HepG2 (cell line): ENCODE measurements around the gene AIDA.

Experiments used
- RAD21 ChIP-seq: fragments of 450-650 bp; formaldehyde crosslinking; IDR thresholded peaks from 2 replicates; pipeline ENCODE4 v1.5.0; 2020; ENCODE audit warnings: mild to moderate bottlenecking
- TF ChIP-seq, protein P1 (sequence below), 2 experiments: IDR thresholded peaks; 2 replicates each; pipeline ENCODE4 v1.6.1; 2011 to 2012; ENCODE audit warnings: low read length in 2 of 2, borderline replicate concordance in 1 of 2, low read depth in 1 of 2, mild to moderate bottlenecking in 1 of 2, moderate library complexity in 1 of 2
- TF ChIP-seq, protein P2 (sequence below): sonication (generic); formaldehyde crosslinking; IDR thresholded peaks from 2 replicates; pipeline ENCODE4 v1.4.0; 2020; ENCODE audit warnings: missing genetic modification reagents
- TF ChIP-seq, protein P3 (sequence below): sonication (generic); formaldehyde crosslinking; IDR thresholded peaks from 2 replicates; pipeline ENCODE4 v1.5.1; 2020; ENCODE audit warnings: missing genetic modification reagents, mild to moderate bottlenecking, borderline replicate concordance

DNA sequence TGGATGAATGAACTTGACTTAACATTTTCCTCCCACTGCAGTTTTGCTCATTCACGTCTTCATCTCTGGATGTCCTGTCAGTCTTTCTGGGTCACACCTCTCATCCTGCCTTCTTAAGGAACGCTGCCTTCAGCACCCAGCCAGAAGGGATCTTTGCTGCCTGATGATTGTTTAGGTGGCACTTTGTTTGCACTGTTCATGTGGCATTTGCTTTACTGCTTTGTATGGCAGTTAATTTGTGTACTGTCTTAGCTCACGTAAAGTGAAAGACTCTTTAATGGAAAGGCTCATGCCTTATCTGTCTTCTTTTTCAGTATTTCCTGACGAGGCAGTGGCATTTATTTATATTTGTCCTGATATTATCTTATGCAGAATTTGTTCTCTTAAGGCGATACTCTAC, 89.5 kb downstream of the AIDA start:
- TF ChIP-seq, protein P1, sequence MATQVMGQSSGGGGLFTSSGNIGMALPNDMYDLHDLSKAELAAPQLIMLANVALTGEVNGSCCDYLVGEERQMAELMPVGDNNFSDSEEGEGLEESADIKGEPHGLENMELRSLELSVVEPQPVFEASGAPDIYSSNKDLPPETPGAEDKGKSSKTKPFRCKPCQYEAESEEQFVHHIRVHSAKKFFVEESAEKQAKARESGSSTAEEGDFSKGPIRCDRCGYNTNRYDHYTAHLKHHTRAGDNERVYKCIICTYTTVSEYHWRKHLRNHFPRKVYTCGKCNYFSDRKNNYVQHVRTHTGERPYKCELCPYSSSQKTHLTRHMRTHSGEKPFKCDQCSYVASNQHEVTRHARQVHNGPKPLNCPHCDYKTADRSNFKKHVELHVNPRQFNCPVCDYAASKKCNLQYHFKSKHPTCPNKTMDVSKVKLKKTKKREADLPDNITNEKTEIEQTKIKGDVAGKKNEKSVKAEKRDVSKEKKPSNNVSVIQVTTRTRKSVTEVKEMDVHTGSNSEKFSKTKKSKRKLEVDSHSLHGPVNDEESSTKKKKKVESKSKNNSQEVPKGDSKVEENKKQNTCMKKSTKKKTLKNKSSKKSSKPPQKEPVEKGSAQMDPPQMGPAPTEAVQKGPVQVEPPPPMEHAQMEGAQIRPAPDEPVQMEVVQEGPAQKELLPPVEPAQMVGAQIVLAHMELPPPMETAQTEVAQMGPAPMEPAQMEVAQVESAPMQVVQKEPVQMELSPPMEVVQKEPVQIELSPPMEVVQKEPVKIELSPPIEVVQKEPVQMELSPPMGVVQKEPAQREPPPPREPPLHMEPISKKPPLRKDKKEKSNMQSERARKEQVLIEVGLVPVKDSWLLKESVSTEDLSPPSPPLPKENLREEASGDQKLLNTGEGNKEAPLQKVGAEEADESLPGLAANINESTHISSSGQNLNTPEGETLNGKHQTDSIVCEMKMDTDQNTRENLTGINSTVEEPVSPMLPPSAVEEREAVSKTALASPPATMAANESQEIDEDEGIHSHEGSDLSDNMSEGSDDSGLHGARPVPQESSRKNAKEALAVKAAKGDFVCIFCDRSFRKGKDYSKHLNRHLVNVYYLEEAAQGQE (IDR thresholded peaks at IDR 0.05; ENCODE audit: borderline replicate concordance in 1 of 2, low read depth in 1 of 2, low read length in 2 of 2): no peak
- TF ChIP-seq, protein P2, sequence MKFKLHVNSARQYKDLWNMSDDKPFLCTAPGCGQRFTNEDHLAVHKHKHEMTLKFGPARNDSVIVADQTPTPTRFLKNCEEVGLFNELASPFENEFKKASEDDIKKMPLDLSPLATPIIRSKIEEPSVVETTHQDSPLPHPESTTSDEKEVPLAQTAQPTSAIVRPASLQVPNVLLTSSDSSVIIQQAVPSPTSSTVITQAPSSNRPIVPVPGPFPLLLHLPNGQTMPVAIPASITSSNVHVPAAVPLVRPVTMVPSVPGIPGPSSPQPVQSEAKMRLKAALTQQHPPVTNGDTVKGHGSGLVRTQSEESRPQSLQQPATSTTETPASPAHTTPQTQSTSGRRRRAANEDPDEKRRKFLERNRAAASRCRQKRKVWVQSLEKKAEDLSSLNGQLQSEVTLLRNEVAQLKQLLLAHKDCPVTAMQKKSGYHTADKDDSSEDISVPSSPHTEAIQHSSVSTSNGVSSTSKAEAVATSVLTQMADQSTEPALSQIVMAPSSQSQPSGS (CRISPR knock-in tag): no peak
- TF ChIP-seq, protein P3, sequence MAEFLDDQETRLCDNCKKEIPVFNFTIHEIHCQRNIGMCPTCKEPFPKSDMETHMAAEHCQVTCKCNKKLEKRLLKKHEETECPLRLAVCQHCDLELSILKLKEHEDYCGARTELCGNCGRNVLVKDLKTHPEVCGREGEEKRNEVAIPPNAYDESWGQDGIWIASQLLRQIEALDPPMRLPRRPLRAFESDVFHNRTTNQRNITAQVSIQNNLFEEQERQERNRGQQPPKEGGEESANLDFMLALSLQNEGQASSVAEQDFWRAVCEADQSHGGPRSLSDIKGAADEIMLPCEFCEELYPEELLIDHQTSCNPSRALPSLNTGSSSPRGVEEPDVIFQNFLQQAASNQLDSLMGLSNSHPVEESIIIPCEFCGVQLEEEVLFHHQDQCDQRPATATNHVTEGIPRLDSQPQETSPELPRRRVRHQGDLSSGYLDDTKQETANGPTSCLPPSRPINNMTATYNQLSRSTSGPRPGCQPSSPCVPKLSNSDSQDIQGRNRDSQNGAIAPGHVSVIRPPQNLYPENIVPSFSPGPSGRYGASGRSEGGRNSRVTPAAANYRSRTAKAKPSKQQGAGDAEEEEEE (CRISPR knock-in tag): no peak
- TF ChIP-seq RAD21: no peak
